ENCODE measurements around the gene ACYP1.

ACYP1 gene

DNA sequence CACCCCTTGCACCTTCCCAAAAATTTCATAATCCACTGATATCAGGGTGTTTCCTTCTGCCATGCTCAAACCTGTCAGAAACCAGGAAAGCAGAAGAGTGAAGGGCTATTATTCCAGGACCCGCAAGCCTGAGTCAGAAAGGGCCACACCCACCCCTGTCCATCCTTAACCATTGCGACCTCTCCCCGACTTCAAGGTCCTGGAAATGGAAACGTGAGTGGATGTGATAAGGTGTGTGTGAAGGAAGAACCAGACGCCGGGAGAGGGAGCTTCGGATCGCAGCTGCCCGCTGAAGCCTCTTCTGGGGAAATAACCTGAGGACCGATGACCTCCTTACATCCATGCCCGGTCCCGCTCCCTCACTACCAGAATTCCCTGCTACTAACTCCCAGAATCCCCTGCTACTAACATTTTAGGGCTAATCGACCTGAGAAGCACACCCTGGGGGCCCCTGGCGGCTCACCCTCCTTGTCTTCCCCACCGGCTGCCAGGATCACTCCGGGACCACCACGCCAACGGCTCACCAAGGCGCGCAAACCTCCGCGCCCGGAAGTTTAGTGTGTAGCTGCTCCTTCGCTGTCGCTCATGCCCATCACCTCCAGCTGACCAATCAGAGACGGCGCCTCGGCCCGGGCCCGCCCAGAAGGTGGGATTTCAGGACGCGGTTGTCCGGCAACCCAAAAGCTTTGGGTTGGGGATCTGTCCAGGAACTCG, at the start of gene ACYP1:
TSS of gene ACYP1 (minus strand) at position 534 of the 714 bp plus-strand sequence. CDS start at position 63, 471 bp downstream.
- DNase-seq = peak; percentile 94

DNA sequence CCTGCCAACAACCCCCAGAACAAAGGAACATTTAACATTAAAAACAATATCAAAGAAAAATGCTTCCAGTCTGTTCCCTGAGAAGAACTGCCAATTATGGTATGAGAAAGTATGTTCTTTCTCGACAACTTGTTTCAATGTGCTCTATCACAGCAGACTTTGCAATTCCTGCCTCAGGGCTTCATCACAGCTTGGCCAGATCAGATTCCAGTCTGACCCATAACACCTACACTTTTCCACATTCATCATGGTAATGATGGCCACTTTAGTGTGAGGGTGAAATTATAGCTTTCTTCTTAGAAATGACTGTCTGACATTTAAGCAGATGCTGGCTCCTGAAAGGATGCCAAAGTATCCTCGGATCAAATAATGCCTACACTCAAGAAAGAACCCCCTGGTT, 46.1 kb upstream of the ACYP1 start:
- no peak for DNase-seq

- no peak for DNase-seq
Observed at GRCh38 chr14:75107186-75107585, 43.4 kb upstream of the ACYP1 start.

- no peak for DNase-seq
Observed at GRCh38 chr14:75101491-75101890, 37.7 kb upstream of the ACYP1 start.

- DNase-seq = no peak
Observed at GRCh38 chr14:75098682-75099081, 34.9 kb upstream of the ACYP1 start.

DNA sequence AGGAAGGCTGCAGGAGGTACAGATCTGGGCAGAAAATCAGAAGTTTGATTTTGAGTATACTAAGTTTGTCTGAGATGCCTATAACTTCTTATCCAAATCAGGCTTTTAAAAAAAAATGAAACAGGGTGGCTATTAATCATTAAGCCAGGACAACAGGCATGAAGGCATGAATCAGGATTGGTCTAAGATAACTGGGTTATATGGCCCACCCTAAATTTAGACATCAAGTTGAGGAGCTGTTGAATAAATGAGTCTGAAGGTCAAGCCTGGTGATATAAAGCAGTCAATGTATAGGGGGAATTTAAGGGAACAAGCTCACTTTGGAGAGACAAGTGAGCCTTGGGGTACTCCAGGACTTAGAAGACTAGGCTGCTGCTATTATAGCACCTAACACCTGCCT, 34.4 kb upstream of the ACYP1 start:
- DNase-seq = no peak

DNA sequence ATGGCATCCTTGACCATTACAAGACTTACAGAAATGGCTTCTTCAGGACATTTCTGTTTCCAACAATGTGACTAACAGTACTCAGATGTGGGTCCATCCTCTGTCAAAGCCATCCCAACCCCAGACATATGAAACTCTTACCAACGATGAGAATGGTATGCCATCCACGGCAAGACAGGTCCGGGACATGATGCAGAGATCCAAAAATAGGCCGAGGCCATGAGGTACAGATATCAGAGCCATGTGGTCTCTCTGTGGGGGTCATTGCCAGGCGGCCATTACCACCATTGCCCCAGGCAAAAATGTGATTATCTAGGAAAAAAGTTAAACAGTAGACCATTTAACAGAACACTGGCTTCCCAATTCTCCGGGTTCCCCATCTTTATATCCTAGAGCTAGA, 33.1 kb upstream of the ACYP1 start:
- no peak for DNase-seq

DNA sequence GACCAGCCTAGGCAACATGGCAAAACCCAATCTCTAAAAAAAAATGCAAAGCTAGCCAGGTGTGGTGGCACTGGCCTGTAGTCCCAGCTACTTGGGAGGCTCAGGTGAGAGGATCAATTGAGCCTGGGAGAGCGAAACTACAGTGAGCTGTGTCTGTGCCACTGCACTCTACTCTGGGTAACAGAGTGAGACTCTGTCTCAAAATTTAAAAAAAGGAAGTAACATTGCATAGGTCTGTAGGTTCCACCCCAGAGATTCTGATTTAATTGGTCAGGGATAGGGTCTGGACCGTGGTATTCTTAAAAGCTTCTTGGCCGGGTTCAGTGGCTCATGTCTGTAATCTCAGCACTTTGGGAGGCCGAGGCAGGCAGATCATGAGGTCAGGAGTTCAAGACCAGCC, 31.9 kb upstream of the ACYP1 start:
- DNase-seq = no peak

- DNase-seq = no peak
Observed at GRCh38 chr14:75094896-75095295, 31.1 kb upstream of the ACYP1 start.

DNA sequence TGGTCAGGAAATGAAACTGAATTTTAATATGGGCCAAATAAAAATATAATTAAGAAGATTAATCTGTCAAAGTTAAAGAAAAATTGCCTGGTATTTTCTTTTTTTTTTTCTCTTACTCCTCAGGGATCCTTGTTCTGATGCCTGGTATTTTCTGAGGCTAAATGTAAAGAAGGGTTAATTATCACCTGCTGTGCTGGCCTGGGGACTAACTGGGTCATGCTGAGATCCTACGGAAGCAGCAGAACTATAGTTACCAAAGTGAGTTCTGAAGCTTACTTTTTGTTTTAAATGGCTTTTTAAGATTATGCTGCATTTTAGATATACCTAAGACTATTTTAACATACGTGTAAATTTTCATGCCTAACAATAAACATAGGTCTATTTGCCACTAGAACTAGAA, 28.9 kb upstream of the ACYP1 start:
- no peak for DNase-seq

- no peak for DNase-seq
Observed at GRCh38 chr14:75091251-75091650, 27.4 kb upstream of the ACYP1 start.

DNA sequence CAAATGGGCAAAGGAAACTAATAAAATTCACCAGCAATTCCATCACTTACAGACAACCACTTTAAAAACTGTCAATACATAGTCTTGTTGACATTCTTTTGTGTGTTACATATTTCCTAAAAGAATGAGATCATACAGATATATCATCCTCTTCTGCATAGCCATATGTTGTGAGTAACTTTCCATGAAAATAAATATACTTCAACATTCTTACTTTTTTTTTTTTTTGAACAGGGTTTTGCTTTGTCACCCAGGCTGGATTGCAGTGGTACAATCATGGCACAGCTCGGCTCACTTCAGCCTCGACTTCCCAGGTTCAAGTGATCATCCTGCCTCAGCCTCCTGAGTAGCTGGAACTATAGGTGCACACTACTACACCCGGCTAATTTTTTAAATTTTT, 26.5 kb upstream of the ACYP1 start:
- DNase-seq = no peak

- DNase-seq = peak; percentile 42
Observed at GRCh38 chr14:75088566-75089373, 24.9 kb upstream of the ACYP1 start.

- no peak for DNase-seq
Observed at GRCh38 chr14:75088153-75088552, 24.3 kb upstream of the ACYP1 start.

GRCh38 chr14:75084513-75084912, 20.7 kb upstream of the ACYP1 start:
- no peak for DNase-seq

DNA sequence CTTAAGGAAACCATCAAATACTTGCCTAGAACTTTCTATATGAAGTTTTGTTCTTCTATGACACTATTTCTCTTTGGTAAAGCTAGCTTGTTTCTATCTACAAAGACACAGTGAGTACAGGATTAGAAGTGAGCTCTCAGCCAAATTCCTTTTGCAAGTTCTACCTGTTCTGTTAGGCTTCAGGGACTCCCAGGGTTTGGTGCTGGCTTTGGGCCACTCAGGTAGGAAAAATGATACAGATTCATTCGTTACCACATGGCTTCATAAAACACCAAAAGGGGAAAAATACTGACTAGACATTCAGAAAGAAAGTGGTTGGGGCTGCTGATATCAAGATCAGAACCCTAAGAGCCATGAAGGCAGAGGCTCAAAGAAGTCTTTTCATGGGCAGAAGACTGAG, 19.4 kb upstream of the ACYP1 start:
- DNase-seq = no peak

- no peak for DNase-seq
Observed at GRCh38 chr14:75081660-75082229, 17.9 kb upstream of the ACYP1 start.

- DNase-seq = no peak
Observed at GRCh38 chr14:75079521-75079920, 15.7 kb upstream of the ACYP1 start.

DNA sequence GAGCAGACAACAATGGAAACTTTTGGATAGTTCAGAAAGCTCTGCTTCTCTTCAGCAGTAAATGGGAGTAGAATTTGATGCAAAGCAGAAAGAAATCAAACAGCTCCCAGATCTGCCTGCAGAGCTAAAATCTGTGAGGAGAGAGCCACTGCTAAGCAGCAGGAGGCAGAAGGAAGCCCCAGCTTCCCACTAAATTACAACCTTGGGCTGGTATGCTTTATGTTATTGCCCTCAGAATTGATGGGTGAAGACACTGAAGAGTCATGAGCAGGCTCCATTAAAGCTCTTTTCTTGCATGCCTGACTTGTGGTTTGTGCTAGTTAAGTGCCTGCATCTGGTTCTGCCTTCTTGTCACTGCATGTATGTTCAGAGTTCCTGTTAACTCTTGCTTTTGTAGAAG, 14.0 kb upstream of the ACYP1 start:
- DNase-seq = no peak

DNA sequence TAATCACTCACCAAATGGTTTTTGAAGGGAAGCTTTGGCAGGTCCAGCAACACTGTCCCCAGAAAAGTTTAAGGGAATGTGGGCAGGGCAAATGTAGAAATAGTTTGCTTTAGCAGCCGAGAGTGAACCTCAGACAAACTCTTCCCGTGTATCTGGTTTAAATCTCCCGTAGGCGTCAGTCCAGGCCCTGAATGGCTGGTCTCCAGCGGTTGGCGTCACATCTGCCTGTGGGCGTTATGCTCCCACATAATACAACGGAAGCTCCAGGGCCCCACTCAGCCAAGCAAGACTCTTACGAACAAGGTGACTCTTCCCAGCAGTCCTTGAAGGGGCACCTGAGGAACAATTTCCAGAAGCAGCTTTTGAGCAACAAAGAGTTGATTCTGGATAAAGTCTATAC, 6.6 kb upstream of the ACYP1 start:
- DNase-seq = no peak

GRCh38 chr14:75069811-75070145, 6.0 kb upstream of the ACYP1 start:
- DNase-seq = no peak

GRCh38 chr14:75069121-75069810, 5.4 kb upstream of the ACYP1 start, which contains the start of gene ZC2HC1C:
Gene ZC2HC1C (plus strand): TSS chr14:75069641. CDS start chr14:75070574, 933 bp downstream.
- peak; percentile 87 for DNase-seq

GRCh38 chr14:75068294-75069120, 4.7 kb upstream of the ACYP1 start:
- no peak for DNase-seq

Measured in stimulated activated CD4-positive, alpha-beta T cell treated with anti-CD3 and anti-CD28 coated beads, Interleukin-15, amount 100 ng/mL, for 24 hours (primary cell).